Activated CD8-positive, alpha-beta memory T cell treated with anti-CD3 and anti-CD28 coated beads for 4 hours (primary cell): Measurements from ENCODE around the gene BMPR2.
"Not testable (repeated sequence)": the region's sequence is repeated elsewhere in the genome, so short reads cannot be mapped to it uniquely, and the experiment has no call there.

Experiments
- DNase-seq, 2 donors: peaks; one replicate each; pipeline ENCODE4 v3.0.0-alpha.2; 2020; ENCODE audit warnings: low read depth in 2 of 2

The BMPR2 gene

DNA sequence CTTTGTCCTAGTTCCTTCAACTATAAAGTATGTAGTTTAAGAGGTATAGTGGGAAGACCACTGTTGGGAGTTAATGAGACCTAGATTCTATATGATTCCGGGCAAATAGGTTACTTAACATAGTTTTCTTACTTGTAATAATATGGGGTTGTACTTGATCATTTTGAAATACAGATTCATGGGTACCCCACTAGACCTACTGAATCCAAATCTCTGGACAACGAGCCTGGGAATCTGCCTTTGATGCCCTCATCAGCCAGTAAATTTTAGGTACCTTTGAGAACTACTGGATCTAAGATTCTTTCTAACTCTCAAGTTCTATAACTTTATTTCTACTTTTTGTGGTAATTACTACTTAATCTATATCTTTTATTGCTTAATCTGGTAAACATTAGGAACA lies 6.6 kb downstream of the BMPR2 start:
- DNase-seq = no peak

DNA sequence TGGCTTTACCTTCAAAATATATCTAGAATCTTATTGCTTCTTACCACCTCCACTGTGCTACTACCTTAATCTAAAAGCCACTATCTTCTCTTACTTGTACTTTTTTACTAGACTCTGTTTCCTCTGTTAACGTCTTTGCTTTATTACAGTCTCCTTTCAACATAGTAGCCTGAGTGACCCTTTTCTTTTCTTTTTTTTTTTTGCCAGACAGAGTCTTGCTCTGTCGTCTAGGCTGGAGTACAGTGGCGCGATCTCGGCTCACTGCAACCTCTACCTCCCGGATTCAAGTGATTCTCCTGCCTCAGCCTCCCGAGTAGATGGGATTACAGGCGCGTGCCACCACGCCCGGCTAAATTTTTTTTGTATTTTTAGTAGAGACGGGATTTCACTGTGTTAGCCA lies 10.4 kb downstream of the BMPR2 start:
- DNase-seq = not testable (repeated sequence)

DNA sequence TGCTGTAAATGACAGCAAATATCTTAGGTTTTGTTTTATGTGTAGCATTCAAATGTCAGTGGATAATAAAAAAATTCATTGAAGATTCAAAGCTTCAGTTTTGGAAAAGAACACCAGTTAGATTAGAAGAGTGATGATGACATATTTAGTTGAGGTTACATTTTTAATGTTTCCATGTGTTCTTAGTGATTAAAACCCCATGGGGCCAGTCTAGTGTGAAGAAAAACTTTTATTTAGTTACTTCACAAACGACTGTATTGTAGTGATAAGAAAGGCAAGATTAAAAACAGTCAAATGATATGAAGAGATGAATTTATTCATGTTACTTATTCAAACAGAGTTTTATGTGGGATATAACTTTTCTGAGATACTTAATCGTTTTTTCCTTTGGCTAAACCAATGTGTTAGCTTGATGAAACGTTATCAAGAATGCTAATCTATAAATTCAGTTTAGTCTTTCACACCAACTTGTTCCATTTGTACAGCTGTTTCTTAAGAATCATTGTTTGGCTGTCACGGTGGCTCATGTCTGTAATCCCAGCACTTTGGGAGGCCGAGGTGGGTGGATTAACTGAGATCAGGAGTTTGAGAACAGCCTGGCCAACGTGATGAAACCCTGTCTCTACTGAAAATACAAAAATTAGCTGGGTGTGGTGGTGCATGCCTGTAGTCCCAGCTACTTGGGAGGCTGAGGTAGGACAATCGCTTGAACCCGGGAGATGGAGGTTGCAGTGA lies 11.6 kb downstream of the BMPR2 start:
- DNase-seq = no peak

DNA sequence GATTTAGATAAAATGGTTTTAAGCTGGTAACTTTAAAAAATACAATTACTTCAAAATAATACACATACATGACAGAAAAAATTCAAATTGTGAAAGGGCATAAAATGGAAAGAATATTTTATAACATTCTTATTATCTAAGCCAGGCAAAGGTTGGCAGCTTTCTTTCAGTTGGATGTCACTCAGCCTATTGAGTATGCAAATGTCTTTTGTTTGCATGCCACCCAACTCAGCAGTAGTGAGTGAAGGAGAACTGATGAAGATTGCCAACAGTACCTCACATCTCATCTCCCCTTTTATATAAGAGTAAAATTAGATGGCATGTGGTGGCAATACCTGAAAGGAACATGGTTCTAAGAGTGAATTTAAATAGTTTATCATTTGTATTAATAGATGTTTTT lies 24.8 kb downstream of the BMPR2 start:
- no peak for DNase-seq

DNA sequence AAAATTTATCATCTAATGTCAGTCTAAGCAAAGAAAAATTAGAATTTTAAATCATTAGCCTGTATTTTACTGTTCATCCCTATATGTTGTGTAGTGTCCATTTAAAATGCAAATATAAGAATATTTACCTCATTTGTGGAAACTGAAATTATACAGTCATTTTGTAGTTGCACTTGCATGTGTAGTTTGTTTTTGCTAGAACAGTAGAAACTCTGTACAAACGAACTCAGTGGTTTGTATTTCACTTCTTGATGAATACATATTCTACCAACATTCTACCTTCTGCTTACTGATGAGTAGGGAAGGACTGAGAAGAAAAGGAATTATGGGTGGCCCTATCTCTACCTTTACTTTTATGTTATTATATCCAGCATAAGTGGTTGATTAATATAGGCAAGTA lies 29.7 kb downstream of the BMPR2 start:
- no peak for DNase-seq

DNA sequence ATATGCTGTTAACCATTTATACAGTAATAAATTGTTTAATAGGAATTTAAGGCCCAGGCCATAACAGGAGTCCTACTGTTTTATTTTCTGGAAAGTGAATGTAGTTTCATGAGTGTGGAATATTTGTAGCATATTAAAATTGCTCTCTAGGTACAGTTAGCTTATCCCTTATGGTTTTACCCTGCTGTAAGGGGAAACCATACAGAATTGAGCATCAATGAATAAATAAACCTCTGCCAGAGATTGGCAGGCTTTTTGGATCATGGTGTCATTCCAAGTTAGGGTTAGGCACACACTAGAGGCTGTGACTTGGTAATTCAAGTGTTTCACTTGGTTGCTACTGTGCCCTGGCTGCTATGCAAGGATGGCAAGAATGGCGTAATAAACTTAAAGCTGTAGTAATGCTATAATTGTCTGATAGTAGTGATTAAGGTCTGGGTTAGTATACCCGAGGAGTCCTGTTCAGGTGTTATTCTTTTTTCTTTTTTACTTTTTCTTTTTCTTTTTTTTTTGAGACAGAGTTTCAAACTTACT lies 30.4 kb downstream of the BMPR2 start:
- no peak for DNase-seq

DNA sequence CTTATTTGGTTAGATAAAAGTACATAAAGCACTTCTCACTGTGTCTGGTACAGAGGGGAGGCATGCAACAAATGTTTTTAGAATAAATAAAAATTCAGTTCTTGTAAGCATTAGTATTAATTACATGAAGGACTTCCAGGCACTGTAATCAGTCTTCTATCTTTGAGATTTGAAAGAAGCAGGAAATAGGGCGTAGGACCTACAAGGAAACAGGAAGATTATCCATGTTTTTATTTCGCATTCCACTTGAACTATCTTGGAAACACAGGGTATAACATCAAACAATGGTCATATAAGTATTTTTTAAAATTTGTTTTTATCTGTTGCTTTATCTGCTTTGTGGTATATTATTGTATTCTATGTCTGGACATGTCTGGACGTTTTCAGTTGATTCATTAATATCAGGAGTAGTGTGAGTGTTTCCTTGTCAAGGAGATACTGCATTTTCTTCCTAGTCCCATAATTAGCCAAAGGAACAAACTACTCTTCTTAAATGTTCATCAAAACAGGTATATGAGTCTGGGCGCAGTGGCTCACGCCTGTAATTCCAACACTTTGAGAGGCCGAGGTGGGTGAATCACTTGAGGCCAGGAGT lies 32.5 kb downstream of the BMPR2 start:
- DNase-seq = no peak

DNA sequence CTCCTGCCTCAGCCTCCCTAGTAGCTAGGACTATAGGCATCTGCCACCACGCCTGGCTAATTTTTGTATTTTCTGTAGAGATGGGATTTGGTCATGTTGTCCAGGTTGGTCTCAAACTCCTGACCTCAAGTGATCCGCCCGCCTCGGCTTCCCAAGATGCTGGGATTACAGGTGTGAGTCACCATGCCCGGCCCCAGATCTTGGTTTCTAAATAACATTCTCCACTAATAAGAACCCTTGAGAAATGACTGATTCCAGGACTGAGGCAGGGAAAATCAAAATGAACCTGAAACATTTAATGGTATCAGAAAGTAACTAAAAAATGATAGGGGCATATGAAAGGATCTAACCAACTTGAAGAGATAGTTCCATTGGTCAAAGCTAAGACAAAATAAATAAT lies 34.0 kb downstream of the BMPR2 start:
- no peak for DNase-seq

DNA sequence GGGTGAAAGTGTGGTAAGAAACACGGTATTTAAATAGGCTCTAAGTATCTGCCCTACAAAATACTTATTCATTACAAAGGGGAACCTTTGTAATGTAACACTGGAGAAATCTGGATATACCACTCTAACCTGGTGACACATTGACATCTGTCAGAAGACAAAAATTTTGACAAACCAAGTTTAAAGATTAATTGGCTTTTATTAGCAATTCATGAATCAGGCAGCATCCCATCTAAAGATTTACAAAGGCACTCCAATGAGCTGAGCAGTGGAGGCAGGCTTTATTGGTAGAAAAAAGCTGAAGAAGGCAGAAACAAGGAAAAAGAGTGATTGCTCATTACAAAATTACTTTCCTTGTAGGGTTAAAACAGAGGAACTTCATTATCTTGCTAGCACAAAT lies 35.0 kb downstream of the BMPR2 start:
- DNase-seq = no peak

DNA sequence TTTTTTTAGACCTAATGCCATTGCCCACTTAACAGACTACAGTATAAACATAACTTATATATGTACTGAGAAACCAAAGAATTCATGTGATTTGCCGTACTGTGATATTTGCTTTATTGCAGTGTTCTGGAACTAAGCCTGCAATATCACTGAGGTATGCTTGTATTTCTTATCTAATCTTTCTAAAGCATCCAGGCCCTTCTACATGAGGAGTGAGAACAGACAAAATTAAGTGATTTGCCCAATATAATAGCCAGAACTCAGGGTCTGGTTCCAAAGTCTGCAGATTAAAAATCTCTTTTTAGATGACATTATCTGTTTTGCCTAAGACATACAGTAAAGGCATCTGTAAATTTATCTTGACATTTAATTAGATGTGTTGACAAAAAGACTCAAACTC lies 41.9 kb downstream of the BMPR2 start:
- DNase-seq = no peak

DNA sequence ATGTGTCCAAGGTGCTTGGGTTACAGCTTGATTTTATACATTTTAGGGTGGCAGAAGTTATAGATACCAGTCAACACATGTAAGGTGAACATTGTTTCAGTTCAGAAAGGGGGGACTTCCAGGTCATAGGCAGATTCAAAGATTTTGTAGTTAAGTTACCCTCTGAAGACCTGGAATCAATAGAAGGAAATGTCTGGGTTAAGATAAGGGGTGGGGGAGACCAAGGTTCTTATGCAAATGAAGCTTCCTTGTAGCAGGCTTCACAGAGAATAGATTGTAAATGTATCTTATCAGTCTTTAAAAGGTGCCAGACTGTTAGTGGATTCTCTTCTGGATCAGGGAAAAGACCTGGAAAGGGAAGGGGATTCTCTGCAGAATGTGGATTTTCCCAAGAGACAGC lies 42.4 kb downstream of the BMPR2 start:
- no peak for DNase-seq

DNA sequence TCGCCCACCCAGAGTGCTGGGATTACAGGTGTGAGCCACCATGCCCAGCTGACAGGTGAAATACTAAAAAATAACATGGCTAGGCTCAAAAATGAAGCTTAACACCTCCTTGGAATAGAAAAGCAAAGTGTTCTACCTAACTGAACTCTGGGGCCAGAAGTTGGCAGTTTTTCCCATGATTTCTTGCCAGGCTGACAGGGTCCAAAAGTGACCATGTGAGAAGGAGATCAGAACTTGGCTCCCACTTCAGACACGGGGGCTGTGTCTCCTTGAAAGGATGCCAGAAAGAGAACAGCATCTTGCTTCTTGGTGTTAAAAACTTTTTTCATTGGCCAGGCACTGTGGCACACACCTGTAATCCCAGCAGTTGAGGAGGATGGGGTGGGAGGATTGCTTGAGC lies 47.0 kb downstream of the BMPR2 start:
- DNase-seq = no peak

DNA sequence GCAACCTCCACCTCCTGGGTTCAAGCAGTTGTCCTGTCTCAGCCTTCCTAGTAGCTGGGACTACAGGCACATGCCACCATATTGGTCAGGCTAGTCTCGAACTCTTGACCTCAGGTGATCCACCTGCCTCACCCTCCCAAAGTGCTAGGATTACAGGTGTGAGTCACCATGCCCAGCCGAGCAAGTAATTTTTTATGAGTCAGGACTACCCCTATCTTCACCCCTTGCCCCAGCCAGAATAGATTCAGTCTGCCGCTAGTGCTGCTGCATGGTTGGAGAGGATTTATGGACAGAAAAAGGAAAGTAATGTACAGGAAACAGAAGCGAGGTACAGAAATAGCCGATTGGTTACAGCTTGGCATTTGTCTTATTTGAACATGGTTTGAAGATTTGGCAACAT lies 48.9 kb downstream of the BMPR2 start:
- DNase-seq = no peak

DNA sequence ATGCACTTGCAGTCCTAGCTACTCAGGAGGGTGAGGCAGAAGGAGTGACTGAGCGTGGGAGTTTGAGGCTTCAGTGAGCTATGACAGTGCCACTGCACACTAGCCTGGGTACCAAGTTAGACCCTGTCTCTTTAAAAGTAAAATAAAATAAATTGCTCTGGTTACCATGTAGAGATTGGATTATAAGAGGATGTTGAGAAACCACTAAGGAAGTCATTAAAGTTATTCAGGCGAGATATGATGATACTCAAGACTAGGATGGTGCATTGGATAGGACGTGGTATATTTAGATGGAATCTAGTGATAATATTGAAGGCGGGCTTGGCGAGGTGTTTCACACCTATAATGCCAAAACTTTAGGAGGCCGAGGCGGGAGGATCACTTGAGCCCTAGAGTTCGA lies 50.6 kb downstream of the BMPR2 start:
- DNase-seq = no peak

DNA sequence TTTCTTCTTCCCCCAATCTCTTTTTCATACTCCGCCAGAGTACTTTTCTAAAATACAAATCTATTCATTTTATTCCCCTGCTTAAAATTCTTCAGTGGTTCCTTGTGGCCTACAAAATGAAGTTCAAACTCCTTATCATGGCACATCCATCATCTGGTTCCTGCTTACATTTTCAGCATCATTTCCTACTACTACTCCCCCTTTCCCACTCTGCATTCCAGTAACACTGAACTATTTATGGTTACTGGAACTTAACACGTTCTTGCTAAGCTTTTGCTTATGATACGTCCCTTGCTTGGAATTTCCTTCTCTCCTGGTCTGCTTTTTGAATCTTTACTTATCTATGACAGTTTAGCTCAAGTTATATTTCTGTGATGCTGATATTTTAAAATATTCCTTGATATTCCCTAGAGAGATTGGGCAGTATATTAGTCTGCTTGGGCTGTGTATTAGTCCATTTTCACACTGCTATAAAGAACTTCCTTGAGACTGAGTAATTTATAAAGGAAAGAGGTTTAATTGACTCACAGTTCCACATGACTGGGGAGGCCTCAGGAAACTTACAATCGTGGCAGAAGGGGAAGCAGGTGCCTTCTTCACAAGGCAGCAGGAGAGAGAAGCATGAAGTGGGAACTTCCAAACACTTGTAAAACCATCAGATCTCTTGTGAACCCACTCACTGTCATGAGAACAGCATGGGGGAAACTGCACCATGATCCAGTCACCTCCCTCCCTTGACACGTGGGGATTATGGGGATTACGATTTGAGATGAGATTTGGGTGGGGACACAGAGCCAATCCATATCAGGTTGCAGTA lies 53.2 kb downstream of the BMPR2 start:
- no peak for DNase-seq

DNA sequence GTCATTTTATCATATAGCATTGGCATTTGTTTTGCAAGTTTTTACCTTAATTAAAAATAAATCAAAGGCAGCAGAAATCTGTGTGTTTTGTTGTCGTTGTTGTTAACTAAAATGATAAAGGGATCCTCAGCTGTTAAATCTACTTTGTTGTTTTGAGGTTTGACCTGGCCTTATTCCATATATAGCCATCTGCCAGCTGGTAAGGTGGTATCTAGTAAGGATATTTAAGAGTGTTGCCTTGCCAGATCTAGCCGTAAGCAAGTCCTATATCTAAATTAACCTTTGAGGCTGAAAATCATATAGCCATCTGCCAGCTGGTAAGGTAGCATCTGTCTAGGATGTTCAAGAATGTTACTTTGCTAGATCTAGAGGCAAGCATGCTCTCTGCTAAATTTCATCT lies 56.6 kb downstream of the BMPR2 start:
- no peak for DNase-seq

DNA sequence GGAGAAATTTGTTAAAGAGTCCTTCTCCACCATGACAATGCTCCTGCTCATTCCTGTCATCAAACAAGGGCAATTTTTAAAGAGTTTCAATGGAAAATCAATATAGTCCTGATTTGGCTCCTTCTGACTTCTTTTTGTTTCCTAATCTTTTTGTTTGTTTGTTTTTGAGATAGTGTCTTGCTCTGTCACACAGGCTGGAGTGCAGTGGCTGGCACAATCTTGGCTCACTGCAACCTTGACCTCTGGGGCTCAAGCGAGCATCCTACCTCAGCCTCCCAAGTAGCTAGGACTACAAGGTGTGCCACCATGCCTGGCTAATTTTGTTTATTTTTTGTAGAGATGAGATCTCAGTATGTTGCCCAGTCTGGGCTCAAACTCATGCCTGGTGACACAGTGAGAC lies 58.3 kb downstream of the BMPR2 start:
- DNase-seq = no peak

DNA sequence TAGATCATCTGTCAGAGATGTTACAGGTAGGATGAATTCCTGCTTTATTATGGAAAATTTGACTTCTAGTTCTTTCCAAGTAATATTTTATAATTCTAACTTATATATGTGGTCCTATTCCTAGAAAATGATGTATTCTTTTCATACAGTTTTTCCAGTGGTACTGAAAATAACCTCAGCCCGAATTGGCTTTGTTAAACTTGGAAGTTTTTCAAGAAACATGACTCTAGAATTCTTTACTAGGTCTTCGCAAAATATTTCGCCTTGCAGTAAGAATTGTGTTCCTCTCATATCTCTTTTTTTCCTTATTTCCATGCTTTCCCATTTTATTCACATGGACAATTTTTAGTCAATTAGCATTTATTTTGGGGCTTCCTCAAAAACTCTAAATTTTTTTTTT lies 60.5 kb downstream of the BMPR2 start:
- DNase-seq = no peak

DNA sequence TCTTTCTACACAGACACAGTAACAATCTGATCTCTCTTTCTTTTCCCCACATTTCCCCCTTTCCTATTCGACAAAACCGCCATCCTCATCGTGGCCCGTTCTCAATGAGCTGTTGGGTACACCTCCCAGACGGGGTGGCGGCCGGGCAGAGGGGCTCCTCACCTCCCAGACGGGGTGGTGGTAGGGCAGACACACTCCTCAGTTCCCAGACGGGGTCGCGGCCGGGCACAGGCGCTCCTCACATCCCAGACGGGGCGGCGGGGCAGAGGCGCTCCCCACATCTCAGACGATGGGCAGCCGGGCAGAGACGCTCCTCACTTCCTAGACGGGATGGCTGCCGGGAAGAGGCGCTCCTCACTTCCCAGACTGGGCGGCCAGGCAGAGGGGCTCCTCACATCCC lies 64.0 kb downstream of the BMPR2 start:
- DNase-seq = not testable (repeated sequence)

DNA sequence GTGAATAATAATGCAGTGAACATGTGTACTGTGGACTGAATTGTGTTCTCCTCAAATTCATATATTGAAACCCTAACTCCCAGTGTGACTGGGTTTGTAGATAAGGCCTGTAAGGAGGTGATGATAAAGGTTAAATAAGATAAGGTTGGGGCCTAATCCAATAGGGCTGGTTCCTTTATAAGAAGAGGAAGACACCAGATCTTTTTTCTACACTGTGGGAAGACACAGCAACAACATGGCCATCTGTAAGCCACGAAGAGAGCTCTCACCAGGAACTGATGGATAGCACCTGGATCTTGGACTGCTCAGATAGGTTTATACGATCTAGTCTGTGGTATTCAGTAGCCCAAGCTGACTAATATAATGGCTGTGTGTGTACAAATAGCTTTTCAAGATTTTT lies 66.8 kb downstream of the BMPR2 start:
- no peak for DNase-seq

DNA sequence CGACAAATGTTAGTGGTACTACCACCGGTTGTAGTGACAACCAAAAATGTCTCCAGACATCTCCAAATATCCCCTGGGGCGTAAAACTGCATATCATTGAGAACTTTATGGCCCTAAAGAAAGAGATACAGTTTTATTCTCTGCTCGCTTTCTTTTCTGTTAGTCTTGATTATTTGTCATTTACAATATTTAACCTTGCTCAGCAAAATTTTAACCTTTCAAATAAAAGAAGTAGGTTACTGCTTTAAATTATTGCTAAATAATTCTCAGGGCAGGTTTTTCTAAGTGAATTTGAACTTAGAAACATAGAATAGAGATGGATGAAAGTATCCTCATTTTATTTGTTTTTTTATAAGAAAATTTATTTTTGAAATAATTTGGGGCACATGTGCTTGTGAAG lies 67.9 kb downstream of the BMPR2 start:
- DNase-seq = no peak

DNA sequence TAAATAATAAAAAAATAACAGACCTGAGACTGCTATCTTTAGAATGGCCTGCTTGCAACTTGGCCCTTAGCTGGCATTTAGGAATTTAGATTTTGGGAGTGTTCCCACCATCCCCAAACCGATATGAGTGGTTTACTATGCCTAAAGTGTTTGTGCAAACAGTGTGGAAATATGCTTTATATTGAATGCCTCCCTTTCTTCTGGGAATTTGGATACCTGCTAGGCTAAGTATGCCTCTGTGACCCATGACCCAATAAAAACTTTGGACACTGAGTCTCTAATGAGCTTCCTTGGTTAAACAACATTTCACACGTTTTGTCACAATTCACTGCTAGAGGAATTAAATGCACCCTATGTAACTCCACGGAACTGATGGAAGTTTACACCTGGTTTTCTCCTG lies 73.2 kb downstream of the BMPR2 start:
- no peak for DNase-seq

DNA sequence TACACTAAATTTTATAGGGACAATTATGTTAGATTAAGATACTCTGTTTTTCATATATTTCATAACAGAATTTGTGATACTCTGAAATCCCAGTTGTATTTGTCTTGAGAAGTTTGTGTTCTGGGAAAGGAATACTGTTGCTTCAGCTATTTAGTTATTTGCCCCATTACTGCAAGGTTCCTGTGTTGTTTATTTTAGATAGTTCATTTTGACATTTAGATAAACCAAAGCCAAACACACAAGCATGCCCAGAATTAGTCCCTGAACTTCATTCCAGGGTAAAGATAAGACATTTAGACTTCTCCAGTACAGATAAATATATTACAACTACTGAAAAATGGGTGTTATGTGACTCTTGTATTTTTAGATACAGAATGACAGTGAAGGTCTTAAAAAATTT lies 74.7 kb downstream of the BMPR2 start:
- DNase-seq = no peak
